ENCODE results near the gene SMIM35.

Gene SMIM35

DNA sequence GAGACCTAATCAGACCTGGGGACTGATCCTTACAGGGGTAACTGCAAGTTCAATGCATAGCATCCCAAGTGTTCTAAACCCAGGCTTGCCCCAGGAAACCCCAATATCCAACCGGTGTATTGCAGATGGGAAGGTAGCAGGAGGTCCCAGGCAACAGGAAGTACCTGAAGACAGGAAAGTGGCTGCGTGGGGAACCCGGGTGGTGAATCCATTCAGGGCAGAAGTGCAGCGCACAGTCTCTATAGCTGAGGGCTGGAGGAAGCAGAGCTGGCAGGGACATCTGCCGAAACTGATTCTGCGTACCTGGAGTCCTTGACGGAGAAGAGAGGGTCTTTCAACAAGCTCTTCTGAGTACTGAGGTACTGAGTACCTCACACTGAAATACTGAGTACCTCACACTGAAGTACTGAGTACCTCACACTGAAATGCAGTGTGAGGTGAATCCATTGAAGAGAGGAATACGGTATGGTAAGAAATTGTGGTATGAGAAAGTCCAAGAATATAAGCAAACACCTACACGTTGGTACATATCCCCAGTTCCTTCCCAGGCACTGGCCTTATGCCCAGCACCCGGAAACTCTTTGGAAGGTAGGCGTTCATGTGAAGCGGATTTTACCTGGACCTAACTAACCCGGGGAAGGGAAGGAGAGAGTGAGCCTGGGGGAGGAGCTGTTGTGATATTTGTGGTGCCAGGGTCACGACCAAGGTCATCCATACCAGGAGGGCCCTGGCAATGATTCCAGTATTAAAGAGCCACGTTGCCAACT is 45.8 kb upstream of the SMIM35 start:
- Histone ChIP-seq H3K36me3 (no peaks in the 10 kb centered on the region), H3K4me1 (ENCODE audit: control insufficient read depth in 1 of 2, insufficient read depth in 1 of 2, low read depth in 1 of 2, low read length in 1 of 2) (no peaks in the 10 kb centered on the region), H3K4me3 (ENCODE audit: low read depth in 1 of 2, low read length in 1 of 2) (no peak overlapping the region), H3K27ac (no peak overlapping the region), H3K9me3 (no peaks in the 10 kb centered on the region), H3K27me3 (peaks cover 6% of the 10 kb centered on the region)
- no peak for TF ChIP-seq CTCF (IDR thresholded peaks at IDR 0.05)

GRCh38 chr11:118129471-118130172 is 42.9 kb upstream of the SMIM35 start:
- Histone ChIP-seq H3K27me3 (no peaks in the 10 kb centered on the region), H3K36me3 (no peaks in the 10 kb centered on the region), H3K4me1 (ENCODE audit: control insufficient read depth in 1 of 2, insufficient read depth in 1 of 2, low read depth in 1 of 2, low read length in 1 of 2) (no peaks in the 10 kb centered on the region), H3K9me3 (no peaks in the 10 kb centered on the region), H3K27ac (no peak overlapping the region), H3K4me3 (ENCODE audit: low read depth in 1 of 2, low read length in 1 of 2) (no peak overlapping the region)
- TF ChIP-seq CTCF (IDR thresholded peaks at IDR 0.05) = no peak

DNA sequence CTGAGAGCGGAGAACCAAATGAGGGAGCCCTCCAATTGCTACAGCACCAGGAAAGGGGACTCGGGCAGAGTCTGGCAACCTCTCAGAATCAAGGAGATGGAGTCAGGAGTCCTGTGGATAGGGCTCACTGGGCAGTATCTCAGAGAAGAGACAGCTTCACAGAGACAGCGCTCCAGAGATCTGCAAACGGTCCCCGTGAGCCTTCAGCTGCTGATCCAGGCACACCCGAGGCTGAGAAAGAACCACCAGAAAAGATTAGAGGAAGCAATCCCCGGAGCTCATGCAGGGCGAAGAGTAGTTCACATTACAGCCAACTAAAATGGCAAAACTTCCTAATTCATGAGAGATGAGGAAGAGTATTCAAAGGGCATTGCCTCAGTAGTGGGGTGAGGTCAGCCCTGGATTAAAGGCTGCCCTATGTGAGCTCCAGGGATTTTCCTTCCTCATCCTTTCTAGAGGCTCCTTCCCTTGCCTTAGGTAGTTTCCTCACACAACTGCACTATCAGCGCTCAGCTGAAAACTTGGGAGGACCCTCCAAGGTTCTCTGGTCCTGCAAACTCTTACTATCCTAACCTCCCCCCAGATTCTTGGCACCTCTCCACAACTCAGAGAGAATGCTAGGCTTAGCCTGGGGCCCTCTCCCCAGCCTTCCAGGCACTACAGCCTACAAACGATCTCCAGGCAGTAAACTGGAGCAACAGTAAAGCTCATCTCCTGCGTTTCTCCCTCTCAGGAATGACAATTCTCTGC is 42.1 kb upstream of the SMIM35 start:
- no peaks in the 10 kb centered on the region for H3K36me3 ChIP-seq
- no peak overlapping the region for H3K4me3 ChIP-seq (ENCODE audit: low read depth in 1 of 2, low read length in 1 of 2)
- H3K4me1 ChIP-seq (ENCODE audit: control insufficient read depth in 1 of 2, insufficient read depth in 1 of 2, low read depth in 1 of 2, low read length in 1 of 2) = no peaks in the 10 kb centered on the region
- H3K27me3 ChIP-seq = no peaks in the 10 kb centered on the region
- H3K27ac ChIP-seq = no peak overlapping the region
- no peaks in the 10 kb centered on the region for H3K9me3 ChIP-seq
- no peak for TF ChIP-seq CTCF (IDR thresholded peaks at IDR 0.05)

DNA sequence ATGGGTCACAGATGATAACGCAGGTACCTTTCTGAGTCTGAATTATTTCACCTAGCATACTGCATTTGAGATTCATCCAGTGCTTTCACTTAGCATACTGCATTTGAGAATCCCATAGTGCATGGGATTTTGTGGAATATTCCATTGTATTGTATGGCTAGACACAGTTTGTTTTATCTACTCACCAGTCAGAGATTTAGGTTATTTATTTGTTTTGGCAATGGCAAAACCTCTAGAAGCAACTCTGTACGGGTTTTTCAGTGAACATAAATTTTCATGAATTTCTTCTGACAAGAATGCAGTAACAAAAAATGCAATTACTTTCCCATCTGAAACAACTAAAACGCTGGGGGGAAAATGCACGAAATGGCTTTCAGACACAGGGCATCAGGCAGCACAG is 41.5 kb upstream of the SMIM35 start:
- TF ChIP-seq CTCF (IDR thresholded peaks at IDR 0.05) = no peak
- Histone ChIP-seq H3K27me3 (no peaks in the 10 kb centered on the region), H3K36me3 (no peaks in the 10 kb centered on the region), H3K9me3 (no peaks in the 10 kb centered on the region), H3K4me3 (ENCODE audit: low read depth in 1 of 2, low read length in 1 of 2) (no peak overlapping the region), H3K4me1 (ENCODE audit: control insufficient read depth in 1 of 2, insufficient read depth in 1 of 2, low read depth in 1 of 2, low read length in 1 of 2) (no peaks in the 10 kb centered on the region), H3K27ac (no peak overlapping the region)

- no peak overlapping the region for H3K4me3 ChIP-seq (ENCODE audit: low read depth in 1 of 2, low read length in 1 of 2)
- no peaks in the 10 kb centered on the region for H3K4me1 ChIP-seq (ENCODE audit: control insufficient read depth in 1 of 2, insufficient read depth in 1 of 2, low read depth in 1 of 2, low read length in 1 of 2)
- no peak overlapping the region for H3K27ac ChIP-seq
- no peaks in the 10 kb centered on the region for H3K27me3 ChIP-seq
- H3K9me3 ChIP-seq = no peaks in the 10 kb centered on the region
- no peaks in the 10 kb centered on the region for H3K36me3 ChIP-seq
- no peak for TF ChIP-seq CTCF (IDR thresholded peaks at IDR 0.05)
Observed at GRCh38 chr11:118126082-118126838, 39.5 kb upstream of the SMIM35 start.

Data from neutrophil (primary cell).